Natural killer cell treated with Interleukin-12 subunit alpha and Interleukin-12 subunit beta and Interleukin-15 and Interleukin-18, amount 100 ng/mL, for 72 hours (primary cell): Measurements from ENCODE around the gene EPC2. TPM values are rescaled to one million over a fixed set of nuclear protein-coding genes. Genes with fewer than 3 reads are reported as not detected.

Experiments
- ATAC-seq, 2 donors: fragments of 150-1000 bp; cut with Tn5 transposase in 1 of 2; sonication (Bioruptor Pico), chemical (Tn5 transposase) in 1 of 2; 2 replicates each; pipeline ENCODE4 v1.10.0; 2021
- DNase-seq: peaks from one replicate; pipeline ENCODE4 v3.0.0; 2022; ENCODE audit warnings: low spot score
- H3K27ac Mint-ChIP-seq, 2 donors: 1 replicate in 1 of 2; 2 replicates in 1 of 2; pipeline ENCODE4 v1.8.0; 2022; ENCODE audit warnings: mixed read lengths in 2 of 2, mild to moderate bottlenecking in 1 of 2, moderate library complexity in 1 of 2
- H3K27me3 Mint-ChIP-seq, 2 donors: 1 replicate in 1 of 2; 2 replicates in 1 of 2; pipeline ENCODE4 v1.8.0; 2022; ENCODE audit warnings: mixed read lengths in 2 of 2
- H3K36me3 Mint-ChIP-seq: one replicate; pipeline ENCODE4 v1.8.0; 2022; ENCODE audit warnings: mixed read lengths
- H3K4me1 Mint-ChIP-seq, 2 donors: 1 replicate in 1 of 2; 2 replicates in 1 of 2; pipeline ENCODE4 v1.8.0; 2022; ENCODE audit warnings: low read depth in 2 of 2, mixed read lengths in 2 of 2, mild to moderate bottlenecking in 1 of 2
- H3K4me3 Mint-ChIP-seq: one replicate; pipeline ENCODE4 v1.8.0; 2022; ENCODE audit warnings: mixed read lengths
- H3K9me3 Mint-ChIP-seq: 2 replicates; pipeline ENCODE4 v1.8.0; 2022; ENCODE audit warnings: mixed read lengths
- total RNA-seq, 2 donors: library from RNA; stranded (reverse); gene quantifications; one replicate each; pipeline ENCODE4 v1.2.3, GENCODE V29; 2022

Gene EPC2, protein sequence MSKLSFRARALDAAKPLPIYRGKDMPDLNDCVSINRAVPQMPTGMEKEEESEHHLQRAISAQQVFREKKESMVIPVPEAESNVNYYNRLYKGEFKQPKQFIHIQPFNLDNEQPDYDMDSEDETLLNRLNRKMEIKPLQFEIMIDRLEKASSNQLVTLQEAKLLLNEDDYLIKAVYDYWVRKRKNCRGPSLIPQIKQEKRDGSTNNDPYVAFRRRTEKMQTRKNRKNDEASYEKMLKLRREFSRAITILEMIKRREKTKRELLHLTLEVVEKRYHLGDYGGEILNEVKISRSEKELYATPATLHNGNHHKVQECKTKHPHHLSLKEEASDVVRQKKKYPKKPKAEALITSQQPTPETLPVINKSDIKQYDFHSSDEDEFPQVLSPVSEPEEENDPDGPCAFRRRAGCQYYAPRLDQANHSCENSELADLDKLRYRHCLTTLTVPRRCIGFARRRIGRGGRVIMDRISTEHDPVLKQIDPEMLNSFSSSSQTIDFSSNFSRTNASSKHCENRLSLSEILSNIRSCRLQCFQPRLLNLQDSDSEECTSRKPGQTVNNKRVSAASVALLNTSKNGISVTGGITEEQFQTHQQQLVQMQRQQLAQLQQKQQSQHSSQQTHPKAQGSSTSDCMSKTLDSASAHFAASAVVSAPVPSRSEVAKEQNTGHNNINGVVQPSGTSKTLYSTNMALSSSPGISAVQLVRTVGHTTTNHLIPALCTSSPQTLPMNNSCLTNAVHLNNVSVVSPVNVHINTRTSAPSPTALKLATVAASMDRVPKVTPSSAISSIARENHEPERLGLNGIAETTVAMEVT
- total RNA-seq, result 10 to 100 TPM; 27.1 to 33.1 TPM

DNA sequence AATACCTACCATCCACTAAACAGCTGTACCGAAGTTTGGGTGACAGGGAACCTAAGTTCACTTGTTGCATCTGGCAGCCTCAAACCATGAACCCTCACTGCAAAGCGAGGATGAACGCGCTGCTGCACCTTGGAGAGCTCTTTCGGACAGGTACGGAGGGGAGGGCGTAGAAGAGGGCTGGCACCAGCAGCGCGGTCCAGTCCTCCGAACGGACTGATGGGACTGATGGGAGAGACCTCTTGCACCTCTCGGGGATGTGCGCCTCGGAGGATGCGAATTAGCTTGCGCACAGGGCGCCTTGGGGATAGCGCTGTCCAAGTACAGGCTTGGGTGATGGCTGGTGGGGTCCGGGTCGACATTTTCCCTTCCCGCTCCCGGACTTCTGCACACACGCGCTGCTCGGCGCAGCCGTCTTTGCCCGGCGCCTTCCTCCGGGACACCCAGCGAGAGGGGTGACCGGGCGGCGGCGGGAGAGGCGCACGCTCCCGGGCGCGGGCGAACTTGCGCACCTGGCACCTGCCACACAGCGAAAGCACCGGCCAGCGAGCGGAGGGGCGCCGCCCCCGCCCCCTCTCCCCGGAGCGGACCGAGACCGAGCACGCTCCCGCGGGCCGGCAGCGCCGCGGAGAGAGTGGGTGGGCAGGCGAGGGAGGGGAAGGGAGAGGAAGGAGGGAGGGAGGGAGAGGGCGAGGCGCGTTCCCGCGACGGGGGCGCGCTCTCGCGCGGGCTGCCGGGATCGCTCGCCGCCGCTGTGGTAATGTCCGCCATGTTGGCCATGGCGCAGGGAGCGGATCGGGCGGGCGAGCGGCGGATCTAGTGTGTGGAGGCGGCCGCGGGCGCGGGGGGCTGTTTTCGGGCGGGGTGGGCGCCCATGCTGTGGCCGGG lies at the start of gene EPC2:
EPC2 (plus strand) TSS at position 754 of the 885 bp plus-strand sequence. CDS start 267 bp downstream, outside the sequence.
- peak; percentile 81 to 87 for ATAC-seq
- Mint-ChIP-seq H3K4me3 (peak within 1 kb of the TSS; percentile 98), H3K36me3 (no peaks in the 10 kb centered on the region), H3K4me1 (peaks cover 25 to 28% of the 10 kb centered on the region in 2 donors), H3K9me3 (no peaks in the 10 kb centered on the region), H3K27me3 (peaks cover 14 to 17% of the 10 kb centered on the region in 2 donors), H3K27ac (peak within 1 kb of the TSS; percentile 86 to 96)
- peak; percentile 92 for DNase-seq

DNA sequence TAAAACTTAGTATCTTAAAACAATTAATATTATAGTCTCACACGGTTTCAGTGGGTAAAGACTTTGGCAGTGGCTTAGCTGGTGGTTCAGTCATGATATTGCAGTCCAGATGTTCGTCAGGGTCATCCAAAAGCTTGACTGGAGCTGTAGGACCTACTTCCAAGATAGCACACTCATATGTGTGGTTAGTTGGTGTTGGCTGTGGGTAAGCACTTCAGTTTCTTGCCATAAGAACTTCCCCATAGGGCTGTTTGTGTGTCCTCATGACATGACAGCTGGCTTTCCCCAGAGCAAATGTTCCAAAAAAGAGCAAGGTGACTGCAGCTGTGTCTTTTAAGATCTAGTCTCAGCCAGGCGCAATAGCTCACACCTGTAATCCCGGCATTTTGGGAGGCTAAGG lies 48.5 kb upstream of the EPC2 start:
- Mint-ChIP-seq H3K27ac (no peak overlapping the region), H3K9me3 (no peaks in the 10 kb centered on the region), H3K36me3 (no peaks in the 10 kb centered on the region), H3K27me3 (peaks cover 25 to 43% of the 10 kb centered on the region in 2 donors), H3K4me1 (no peaks in the 10 kb centered on the region), H3K4me3 (no peak overlapping the region)
- DNase-seq (no peak), ATAC-seq (no peak)

DNA sequence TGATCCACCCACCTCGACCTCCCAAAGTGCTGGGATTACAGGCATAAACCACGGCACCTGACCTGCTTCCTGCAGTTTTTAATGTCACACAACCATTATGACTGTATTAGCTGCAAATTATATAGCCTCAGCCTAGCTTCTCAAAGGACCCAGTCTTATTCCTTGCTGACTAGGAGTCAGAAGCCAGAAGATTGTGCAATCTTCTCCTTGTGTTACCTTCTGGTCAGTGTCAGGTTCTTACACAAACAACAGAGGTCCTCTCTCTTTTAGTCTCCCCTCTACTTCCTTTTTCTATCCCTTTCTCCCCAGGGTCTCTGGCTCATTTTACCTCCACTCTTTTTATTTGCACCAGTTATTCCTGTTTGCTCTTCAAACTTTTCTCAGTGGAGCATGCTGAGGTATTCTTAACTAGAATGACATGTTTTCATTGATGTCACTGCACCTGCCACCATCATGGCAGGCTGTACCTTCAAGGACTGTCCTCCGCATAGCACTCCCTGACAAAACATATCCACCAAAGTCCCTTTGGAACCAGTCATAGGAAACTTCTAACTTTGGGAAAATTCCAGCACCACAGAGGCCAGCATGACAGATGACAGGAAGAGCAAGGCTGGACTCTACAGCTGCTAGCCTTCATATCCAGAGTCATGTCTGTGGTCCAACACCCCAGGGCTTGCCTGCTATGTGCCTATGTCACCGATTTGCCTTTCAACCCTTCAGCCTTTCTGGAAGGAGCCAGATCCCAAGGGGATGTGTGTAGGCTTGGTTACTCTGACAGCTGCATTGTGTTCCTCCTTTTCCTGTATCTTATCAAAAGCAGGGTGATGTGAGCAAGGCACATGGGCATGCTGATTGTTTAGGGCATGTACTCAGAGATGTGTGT lies 45.2 kb upstream of the EPC2 start:
- DNase-seq (no peak), ATAC-seq (no peak)
- H3K4me3 Mint-ChIP-seq, result no peak overlapping the region
- no peaks in the 10 kb centered on the region for H3K36me3 Mint-ChIP-seq
- H3K27ac Mint-ChIP-seq, result no peak overlapping the region
- H3K27me3 Mint-ChIP-seq, result peaks cover 33 to 56% of the 10 kb centered on the region in 2 donors
- H3K4me1 Mint-ChIP-seq, result peaks cover 8 to 10% of the 10 kb centered on the region in 2 donors
- no peaks in the 10 kb centered on the region for H3K9me3 Mint-ChIP-seq

DNA sequence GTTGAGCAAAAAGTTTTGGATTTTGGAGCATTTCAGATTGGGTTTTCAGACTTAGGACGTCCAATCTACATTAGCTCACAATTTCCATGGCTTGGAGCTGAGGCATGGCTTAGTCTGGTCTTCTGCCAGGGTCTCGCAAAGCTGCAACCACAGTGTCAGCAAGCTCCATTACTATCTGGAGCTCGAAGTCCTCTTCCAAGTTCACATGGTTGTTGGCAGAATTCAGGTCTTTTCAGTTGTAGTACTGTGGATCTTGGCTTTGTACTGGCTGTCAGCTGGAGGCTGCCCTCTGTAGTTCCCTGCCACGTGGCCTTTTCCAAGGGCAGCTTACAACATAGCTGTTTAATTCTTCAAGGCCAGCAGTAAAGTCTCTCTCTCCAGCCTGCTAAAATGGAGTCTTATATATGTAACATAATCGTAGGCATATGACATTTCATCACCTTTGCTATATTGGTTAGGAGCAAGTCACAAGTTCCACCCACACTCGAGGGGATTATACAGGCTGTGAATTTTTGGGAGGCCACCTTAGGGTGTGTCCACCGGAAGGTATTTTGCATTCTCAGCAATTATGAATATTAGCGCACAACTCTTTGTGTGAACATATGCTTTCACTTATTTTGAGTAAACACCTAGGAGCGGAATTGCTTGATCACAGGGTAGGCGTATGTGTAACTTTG lies 41.5 kb upstream of the EPC2 start:
- H3K4me3 Mint-ChIP-seq, result peak overlapping the region; percentile 59
- peaks cover 8 to 10% of the 10 kb centered on the region in 2 donors for H3K4me1 Mint-ChIP-seq
- H3K36me3 Mint-ChIP-seq, result no peaks in the 10 kb centered on the region
- H3K27ac Mint-ChIP-seq, result peak overlapping the region in 1 of 2 donors; percentile 45
- H3K9me3 Mint-ChIP-seq, result no peaks in the 10 kb centered on the region
- ATAC-seq (peak; percentile 66 to 67), DNase-seq (no peak)
- peaks cover 31 to 42% of the 10 kb centered on the region in 2 donors for H3K27me3 Mint-ChIP-seq

DNA sequence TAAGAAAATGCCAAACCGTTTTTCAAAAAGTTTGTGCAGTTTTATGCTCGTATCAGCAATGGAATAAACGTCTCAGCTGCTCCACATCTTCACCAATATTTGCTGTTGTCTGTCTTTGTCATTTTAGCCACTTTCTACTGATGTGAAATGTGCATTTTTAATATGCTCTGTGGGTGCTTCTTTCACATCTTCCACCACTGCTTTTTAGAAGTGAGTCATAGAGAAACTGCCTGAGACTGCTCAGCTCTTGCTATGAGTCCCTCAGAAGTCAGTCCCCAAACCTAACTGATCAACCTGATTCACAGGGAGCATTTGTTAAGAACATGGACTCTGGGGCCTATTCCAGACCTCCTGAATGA lies 41.0 kb upstream of the EPC2 start:
- peak overlapping the region; percentile 59 for H3K4me3 Mint-ChIP-seq
- H3K27ac Mint-ChIP-seq, result peak overlapping the region in 1 of 2 donors; percentile 45

DNA sequence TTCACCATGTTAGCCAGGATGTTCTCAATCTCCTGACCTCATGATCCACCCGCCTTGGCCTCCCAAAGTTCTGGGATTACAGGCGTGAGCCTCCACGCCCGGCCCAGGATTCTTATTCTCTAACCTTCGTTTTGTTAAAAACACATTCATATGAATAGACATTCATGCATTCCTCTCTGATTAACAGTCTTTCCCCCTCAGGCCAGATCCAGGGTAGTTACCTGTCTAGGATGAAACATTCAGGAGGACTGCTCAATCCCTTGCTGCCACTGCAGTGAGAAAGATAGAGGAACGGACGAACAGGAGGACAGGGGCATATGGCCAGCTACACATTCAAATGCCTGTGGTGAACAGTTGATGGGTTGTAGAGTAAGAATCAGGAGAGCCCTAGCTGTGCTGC lies 39.6 kb upstream of the EPC2 start:
- Mint-ChIP-seq H3K27ac (no peak overlapping the region), H3K36me3 (no peaks in the 10 kb centered on the region), H3K9me3 (no peaks in the 10 kb centered on the region), H3K4me3 (no peak overlapping the region), H3K27me3 (peaks cover 27 to 29% of the 10 kb centered on the region in 2 donors), H3K4me1 (peaks cover 8 to 10% of the 10 kb centered on the region in 2 donors)
- ATAC-seq, result no peak
- DNase-seq, result no peak

More for the DNA sequence above, 41.0 kb upstream of the EPC2 start:
- Mint-ChIP-seq H3K27me3 (peaks cover 30 to 38% of the 10 kb centered on the region in 2 donors), H3K4me1 (peaks cover 8 to 10% of the 10 kb centered on the region in 2 donors), H3K36me3 (no peaks in the 10 kb centered on the region), H3K9me3 (no peaks in the 10 kb centered on the region)
- DNase-seq, result no peak
- peak; percentile 79 to 90 for ATAC-seq

DNA sequence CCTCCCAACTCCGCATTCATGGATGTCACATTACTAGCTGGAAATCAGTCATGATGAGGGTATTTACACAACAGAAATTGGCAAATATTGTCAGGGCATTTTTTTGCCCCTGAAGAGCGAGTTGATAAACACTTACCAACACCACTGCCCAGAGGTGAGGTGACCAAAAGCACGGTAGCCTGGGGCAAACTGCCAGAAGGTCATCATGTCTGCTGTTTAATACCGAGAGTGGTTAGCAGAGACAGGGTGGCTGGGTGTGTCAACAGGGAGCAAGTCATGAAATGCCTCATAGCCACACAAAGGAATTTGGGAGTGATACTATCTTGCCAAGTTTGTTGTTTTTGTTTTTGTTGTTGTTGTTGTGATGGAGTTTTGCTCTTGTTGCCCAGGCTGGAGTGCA lies 37.0 kb upstream of the EPC2 start:
- Mint-ChIP-seq H3K9me3 (no peaks in the 10 kb centered on the region), H3K4me1 (peaks cover 8 to 10% of the 10 kb centered on the region in 2 donors), H3K27me3 (peaks cover 8 to 18% of the 10 kb centered on the region in 2 donors), H3K36me3 (no peaks in the 10 kb centered on the region), H3K27ac (no peak overlapping the region), H3K4me3 (no peak overlapping the region)
- DNase-seq, result no peak
- no peak for ATAC-seq

DNA sequence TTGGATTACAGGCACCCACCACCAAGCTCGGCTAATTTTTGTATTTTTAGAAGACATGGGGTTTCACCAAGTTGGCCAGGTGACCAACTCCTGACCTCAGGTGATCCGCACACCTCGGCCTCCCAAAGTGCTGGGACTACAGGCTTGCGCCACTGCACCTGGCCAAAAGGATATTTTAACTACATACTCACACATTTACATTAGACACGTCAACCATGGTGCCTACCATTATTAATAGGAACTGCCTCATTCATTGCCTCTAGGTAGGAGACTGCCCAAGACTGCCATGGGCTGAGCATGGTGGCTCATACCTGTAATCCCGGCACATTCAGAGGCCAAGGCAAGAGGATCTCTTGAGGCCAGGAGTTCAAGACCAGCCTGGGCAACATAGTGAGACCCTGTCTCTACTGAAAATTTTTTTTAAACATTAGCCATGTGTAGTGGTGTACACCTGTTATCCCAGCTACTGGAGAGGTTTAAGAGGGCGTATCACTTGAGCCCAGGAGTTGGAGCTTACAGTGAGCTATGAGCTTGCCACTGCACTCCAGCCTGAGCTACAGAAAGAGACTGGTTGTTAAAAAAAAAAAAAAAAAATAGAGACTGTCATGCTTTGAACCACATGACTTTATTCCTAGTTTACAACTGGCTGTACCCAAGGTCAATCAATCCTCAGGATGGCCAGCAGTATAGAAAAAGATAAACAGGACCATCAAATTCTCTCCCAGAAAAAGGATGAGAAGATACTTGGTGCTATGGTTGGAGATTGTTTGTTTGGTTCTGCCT lies 31.1 kb upstream of the EPC2 start:
- ATAC-seq (no peak), DNase-seq (no peak)
- Mint-ChIP-seq H3K36me3 (no peaks in the 10 kb centered on the region), H3K27ac (no peak overlapping the region), H3K27me3 (peaks cover 7 to 17% of the 10 kb centered on the region in 2 donors), H3K4me3 (no peak overlapping the region), H3K9me3 (no peaks in the 10 kb centered on the region), H3K4me1 (peaks cover 5 to 11% of the 10 kb centered on the region in 2 donors)

DNA sequence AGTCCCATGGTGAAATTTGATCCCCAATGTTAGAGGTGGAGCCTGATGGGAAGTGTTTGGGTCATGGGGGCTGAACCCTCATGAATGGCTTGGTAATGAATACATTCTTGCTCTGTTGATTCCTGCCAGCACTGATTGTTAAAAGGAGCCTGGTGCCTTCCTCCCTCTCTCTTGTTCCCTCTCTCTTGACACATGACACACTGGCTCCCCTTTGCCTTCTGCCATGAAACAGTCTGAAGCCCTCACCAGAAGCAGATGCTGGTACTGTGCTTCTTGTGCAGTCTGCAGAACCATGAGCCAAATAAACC lies 30.6 kb upstream of the EPC2 start:
- Mint-ChIP-seq H3K4me1 (peaks cover 5 to 11% of the 10 kb centered on the region in 2 donors), H3K9me3 (no peaks in the 10 kb centered on the region), H3K4me3 (peak overlapping the region; percentile 1), H3K27ac (peak overlapping the region; percentile 0 to 19), H3K27me3 (peaks cover 13 to 19% of the 10 kb centered on the region in 2 donors), H3K36me3 (no peaks in the 10 kb centered on the region)
- DNase-seq (no peak), ATAC-seq (no peak)

DNA sequence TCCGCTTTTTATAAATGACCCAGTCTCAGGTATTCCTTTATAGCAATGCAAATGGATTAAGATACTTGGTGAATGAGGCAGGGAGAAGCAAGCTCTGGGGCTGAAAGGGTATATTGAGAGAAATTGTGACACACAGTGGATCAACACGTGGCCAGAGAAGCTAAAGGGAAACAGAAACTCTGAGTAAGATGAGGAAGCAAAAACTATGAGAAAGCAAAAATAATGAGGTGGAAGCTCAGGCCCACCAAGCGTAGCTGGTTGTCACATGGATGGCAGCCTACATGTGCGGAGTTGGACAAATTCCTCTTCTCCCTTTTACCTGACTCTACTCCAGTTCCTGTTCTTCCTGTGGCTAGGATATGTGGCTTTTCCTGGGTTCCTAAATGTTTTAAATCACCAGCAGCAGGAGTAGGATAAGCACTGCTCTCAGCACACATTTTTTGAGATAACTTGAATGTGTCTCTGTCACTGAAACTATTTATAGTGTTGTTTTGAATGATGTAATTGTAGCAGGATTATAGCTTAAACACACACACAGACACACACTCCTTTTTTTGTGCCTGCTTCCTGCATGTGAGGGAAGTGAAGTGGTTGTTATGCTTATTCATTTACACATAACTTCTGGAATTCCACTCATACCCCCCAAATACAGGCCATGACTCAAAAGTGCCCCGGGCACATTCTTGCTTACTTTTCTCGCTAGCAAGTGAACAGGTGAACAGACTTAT lies 30.1 kb upstream of the EPC2 start:
- Mint-ChIP-seq H3K4me1 (peaks cover 5 to 11% of the 10 kb centered on the region in 2 donors), H3K36me3 (no peaks in the 10 kb centered on the region), H3K27ac (peak overlapping the region; percentile 0 to 19), H3K4me3 (peak overlapping the region; percentile 1), H3K9me3 (no peaks in the 10 kb centered on the region), H3K27me3 (peaks cover 17 to 21% of the 10 kb centered on the region in 2 donors)
- no peak for DNase-seq
- peak; percentile 65 to 76 for ATAC-seq

DNA sequence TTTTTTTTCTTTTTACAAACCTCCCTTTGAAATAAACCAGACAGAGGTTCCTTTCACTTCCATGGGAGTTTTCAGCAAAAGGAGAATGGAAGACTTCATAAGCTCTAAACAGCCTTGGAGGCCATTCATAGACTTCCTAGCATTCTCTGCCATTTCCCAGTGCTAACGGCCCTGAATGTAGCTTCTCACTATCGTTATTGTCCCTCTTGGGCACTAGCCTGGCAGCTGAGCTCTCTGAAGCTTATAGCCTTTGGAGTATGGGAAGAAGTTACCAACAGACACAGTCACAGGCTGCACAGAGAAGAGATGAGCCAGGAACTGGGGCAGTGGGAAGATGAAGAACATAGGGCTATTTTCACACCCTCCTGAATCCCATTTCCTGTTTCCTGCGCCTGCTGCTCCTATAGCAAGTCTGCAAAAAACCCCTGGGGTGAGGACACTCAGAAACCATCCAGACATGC lies 29.1 kb upstream of the EPC2 start:
- DNase-seq (no peak), ATAC-seq (no peak)
- Mint-ChIP-seq H3K9me3 (no peaks in the 10 kb centered on the region), H3K4me3 (no peak overlapping the region), H3K27me3 (peaks cover 18 to 20% of the 10 kb centered on the region in 2 donors), H3K27ac (no peak overlapping the region), H3K4me1 (peaks cover 5 to 11% of the 10 kb centered on the region in 2 donors), H3K36me3 (no peaks in the 10 kb centered on the region)
